Mesenteric fat pad (tissue), 1 donor: ENCODE measurements around the gene XYLB. TPM values are rescaled to one million over a fixed set of nuclear protein-coding genes. Genes with fewer than 3 reads are reported as not detected.

ENCODE experiments used
- DNase-seq: peaks from one replicate; pipeline ENCODE4 v3.0.0-alpha.2; 2020; ENCODE audit warnings: low spot score
- total RNA-seq: library from RNA; stranded (reverse); fragmentation: NEBNext Ultra II Directional; extraction: Animal tissue kit (Norgen Biotek cat#: 25700); gene quantifications from one replicate; pipeline ENCODE4 v1.2.1, GENCODE V29; 2021
- donor health status: DM: yes; HTN: yes; CAD: no.

The XYLB gene
- total RNA-seq, 1 donor from 2014 or later = 5.2 TPM

- DNase-seq = peak; percentile 75
Observed at GRCh38 chr3:38361496-38361895, 14.9 kb downstream of the XYLB start.

DNA sequence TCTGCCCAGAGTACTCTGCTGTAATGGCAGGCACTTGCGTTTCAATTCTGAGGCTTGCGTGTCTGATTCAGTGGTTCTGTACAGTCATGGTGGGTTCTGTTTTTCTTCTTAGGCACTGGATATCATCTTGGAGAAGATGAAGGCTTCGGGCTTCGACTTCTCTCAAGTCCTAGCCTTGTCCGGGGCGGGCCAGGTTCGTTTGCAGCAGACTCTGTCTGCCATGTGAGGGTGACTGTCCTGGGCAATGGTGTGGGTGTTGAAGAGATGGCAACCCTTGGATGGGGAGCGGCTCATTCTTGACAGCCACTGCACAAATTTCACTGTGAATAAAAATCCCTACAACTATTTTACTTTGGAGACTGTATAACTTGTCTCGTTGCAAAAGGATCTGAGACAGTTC lies 16.2 kb downstream of the XYLB start:
- DNase-seq = peak; percentile 37

- DNase-seq = peak; percentile 22
Observed at GRCh38 chr3:38364721-38365400, 18.3 kb downstream of the XYLB start.

DNA sequence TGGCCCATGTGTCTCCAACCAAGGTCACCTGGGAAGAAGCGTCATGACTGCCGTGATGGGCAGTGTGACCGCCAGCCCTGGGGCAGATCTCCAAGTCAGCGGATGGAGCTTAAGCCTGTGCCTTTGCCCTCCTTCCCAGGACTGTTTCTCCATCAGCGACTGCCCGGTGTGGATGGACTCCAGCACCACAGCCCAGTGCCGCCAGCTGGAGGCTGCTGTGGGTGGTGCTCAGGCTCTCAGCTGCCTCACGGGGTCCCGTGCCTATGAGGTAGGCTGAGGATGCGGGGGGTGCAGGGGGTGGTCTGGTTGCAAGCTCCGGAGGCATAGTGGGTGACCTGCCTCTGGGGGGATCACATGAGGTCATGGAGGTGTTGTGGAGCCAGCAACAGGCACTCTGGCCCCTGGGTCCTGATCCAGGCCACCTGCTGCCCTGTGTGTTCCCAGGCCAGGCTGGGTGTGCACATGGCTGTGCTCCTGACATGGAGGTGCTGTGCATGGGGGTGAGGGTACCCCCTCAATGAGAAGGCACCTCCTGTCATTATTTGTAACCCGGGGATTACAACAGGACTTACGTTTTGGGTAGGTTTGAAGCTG lies 19.0 kb downstream of the XYLB start:
- DNase-seq = peak; percentile 62

- DNase-seq = peak; percentile 20
Observed at GRCh38 chr3:38366082-38366481, 19.5 kb downstream of the XYLB start.

- peak; percentile 5 for DNase-seq
Observed at GRCh38 chr3:38367779-38368178, 21.2 kb downstream of the XYLB start.

DNA sequence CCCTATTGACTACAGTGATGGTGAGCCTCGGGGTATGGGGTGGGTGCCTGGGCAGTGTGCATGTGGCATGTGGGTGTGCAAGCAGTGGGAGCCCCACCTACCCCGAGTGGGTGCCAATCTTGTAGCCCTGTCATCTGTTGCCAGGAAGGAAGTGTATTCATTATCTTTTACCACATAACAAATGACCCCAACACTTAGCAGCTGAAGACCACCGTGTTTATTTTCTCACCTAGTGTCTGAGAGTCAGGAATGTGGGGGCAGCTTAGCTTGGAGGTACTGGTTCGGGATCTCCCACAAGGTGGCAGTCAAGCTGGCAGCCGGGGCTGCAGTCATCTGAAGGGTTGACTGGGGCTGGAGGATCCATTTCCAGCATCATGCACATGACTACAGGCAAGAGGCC lies 21.7 kb downstream of the XYLB start:
- DNase-seq = peak; percentile 39

DNA sequence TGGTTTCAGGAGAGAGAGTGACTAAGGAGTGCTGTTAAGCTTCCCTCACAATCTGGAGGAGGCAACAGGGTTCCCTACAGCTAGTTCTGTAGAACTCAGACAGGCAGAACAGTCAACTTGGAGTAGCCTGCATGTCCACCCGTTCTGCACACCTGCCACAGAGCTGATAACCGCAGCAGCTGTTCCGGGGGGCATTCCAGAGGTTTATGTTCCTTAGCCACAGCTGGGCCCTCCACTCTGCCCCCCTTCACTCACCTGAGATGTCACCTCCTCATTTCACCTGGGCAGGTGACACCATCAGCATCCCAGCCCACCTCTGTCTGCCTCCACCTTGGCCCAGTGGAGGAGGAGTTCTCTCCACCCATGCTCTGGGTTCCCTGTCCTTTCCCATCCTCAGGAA lies 22.6 kb downstream of the XYLB start:
- peak; percentile 69 for DNase-seq

GRCh38 chr3:38370149-38370548 lies 23.6 kb downstream of the XYLB start:
- DNase-seq = peak; percentile 26

GRCh38 chr3:38370861-38371260 lies 24.3 kb downstream of the XYLB start:
- peak; percentile 37 for DNase-seq

DNA sequence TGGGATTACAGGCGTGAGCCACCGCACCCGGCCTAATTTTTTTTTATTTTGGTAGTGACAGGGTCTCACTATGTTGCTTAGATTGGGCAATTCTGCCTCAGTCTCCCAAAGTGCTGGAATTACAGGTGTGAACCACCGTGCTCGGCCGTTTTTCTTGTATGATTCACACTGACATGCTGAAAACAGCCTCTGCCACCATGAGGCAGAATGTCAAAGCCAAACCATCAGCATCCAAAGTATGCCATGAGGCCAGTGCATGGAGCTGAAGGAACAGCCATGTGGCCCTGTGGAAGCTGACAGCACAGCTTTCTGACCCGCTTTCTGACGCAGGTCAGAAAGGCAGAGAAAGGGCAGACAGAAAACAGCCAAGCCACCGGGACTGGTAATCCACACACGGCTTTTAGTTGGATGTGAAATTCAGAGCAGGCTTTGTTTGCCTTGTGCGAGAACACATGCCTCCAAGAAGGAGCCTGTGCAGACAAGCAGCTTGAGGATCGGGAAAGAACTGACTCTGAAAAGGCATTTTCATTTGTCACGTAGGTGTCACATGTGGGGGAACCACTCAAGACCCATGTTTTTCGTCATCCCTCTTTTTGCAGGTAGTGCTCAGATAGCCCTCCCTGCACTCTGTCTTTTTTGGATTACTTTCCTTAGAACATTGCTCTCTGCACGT lies 25.1 kb downstream of the XYLB start:
- peak; percentile 62 for DNase-seq

- DNase-seq = no peak
Observed at GRCh38 chr3:38372214-38372601, 25.6 kb downstream of the XYLB start.

DNA sequence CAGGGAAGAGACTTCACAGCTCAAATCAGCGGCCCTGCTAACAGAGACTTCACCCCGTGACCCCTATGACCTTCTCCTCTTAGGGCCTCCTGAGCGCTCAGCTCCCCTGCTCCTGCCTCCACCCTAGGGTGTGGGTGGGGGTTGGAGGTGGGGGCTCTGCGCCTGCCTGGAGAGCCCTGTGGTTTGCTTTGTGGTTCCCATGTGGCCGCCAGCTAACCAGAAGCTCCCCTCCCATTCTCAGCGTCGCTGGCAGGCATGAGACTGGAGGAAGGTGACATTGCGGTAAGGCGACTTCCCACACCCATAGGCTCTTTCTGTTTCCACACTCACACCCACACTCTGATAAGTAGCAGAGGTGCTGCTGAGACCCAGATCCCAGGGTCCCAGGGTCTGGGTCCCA lies 27.6 kb downstream of the XYLB start:
- DNase-seq = peak; percentile 82

GRCh38 chr3:38375072-38375471 lies 28.5 kb downstream of the XYLB start:
- peak; percentile 57 for DNase-seq

GRCh38 chr3:38375488-38376097 lies 29.0 kb downstream of the XYLB start:
- DNase-seq = peak; percentile 62

DNA sequence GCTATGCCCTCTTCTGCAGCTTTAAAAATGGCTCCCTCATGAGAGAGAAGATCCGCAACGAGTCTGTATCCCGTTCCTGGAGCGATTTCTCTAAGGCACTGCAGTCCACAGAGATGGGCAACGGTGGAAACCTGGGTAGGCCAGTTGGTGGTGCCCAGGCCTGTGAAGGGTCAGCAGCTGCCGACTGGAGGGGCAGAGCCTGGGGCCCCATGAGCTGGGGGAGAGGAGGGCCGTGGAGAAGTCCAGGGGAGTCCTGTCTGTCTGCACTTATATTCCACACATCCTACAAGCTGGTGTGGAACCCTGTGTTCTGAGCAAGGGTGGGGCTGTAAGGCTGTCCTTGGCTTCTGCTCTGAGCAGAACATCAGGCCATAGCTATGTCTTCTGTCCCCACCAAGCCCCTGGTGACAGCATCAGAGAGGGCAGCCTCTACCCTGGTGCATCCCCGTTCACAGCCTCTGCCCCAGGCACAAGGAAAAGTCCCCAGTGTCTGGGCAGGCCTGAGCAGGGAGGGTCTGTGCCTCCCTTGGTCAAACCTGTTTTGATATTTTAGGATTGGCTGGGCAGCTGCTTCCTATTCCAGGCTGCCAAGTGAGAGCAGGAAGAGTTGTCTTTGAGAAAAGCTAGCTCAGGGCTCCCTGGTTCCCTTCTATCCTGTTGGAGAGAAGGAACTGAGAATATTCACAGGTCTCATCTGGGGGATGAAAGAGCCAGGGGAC lies 29.7 kb downstream of the XYLB start:
- DNase-seq = peak; percentile 57

DNA sequence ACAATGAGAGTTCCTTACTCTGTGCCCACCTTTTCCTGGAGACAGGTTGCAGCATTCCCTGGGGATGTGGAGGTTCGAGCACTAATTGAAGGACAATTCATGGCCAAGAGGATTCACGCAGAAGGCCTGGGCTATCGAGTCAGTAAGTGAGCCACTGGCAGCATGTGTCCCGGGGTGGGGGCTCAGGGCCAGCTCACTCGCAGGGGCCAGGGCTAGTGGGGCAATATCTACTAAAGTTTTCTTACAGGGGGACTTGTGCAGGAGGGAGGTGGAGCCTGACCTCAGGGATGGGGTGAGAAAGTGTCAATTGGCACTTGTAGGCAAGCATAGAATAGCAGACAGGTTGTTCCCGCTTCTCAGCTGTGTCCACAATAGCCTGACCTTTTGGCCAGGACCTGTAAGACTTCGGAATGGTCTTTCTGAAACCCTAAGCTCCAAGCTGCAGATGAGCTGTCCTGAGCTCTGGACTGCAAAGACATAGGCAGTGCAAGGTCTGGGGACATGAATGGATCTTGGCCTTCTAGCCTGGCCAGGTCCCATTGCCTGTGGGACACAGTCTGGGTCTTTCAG lies 32.7 kb downstream of the XYLB start:
- DNase-seq = peak; percentile 82

DNA sequence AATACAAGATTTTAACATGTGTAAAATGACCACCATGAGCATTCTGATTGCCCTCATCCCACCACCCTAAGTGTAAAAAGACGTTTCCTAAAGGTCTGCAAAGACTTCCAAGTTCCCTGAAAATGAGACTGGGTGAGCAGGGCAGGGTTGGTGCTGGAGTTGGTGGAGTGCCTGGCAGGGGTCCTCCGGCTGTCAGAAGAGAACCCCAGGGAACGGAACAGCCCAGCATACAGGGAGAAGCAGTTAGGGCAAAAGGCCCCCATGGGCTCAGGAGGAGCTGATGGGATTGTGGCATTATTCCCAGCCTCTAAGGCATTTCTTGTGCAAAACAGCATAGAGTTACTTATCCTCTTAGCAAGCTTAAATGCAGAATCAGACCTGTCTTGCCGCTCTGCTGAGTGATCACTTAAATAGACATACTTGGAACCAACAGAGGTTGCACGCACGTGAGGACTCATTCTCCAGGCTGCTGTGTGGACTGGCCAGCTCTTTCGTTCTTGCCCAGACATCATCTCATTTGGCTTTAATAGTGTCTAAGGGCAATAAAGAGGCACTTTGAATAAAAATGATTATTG lies 36.0 kb downstream of the XYLB start:
- peak; percentile 11 for DNase-seq

- DNase-seq = peak; percentile 49
Observed at GRCh38 chr3:38383156-38383875, 36.7 kb downstream of the XYLB start.
